ENCODE results near the gene NCKAP5.

NCKAP5 gene

DNA sequence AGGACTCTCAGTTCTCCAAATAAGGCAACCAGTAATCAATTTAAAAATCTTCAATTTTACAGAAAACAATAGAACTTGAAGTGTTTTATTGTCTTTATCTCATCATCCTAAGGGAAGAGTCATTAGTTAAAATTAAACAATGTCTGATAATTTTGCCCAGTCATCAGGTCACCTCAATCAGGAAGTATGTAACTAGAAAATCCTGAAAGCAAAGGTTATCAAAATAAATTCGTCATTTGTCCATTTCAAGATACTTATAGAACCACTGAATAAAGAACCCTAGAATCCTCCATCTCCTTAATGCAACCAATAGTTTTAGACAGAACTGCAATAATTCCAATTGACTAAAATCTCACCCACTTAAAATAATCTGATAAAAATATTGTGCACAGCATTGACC lies 115.2 kb downstream of the NCKAP5 start:
- no peaks in the 10 kb centered on the region for H3K27me3 Mint-ChIP-seq (ENCODE audit: low read depth)
- H3K27ac Mint-ChIP-seq, result no peak overlapping the region
- TF ChIP-seq CTCF (IDR thresholded peaks at IDR 0.05; ENCODE audit: unreplicated experiment in 3 of 3), result no peak

DNA sequence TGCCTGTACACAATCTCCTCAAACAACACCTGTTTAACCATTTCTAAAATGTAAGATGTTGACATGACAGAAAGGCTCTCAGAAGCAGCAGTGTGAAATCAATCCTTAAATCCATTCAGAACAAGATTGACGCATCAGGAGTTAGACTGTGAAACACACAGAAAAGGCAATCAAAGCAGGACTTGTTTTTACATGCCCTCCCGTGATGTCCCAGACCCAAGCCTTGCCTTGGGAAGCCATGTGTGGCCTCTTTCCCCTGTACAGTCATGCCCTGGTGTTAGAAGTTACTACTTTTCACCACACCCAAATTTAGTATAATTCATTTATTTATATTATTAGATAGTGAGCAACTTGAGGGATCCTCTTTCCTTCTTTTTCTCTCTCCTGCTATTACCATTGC lies 115.7 kb downstream of the NCKAP5 start:
- Mint-ChIP-seq H3K36me3 (ENCODE audit: low read depth) (no peaks in the 10 kb centered on the region), H3K9me3 (no peaks in the 10 kb centered on the region), H3K27ac (no peak overlapping the region), H3K27me3 (ENCODE audit: low read depth) (no peaks in the 10 kb centered on the region), H3K4me1 (no peaks in the 10 kb centered on the region), H3K4me3 (no peak overlapping the region)
- no peak for TF ChIP-seq CTCF (IDR thresholded peaks at IDR 0.05; ENCODE audit: unreplicated experiment in 3 of 3)

More for the DNA sequence above, 115.2 kb downstream of the NCKAP5 start:
- H3K36me3 Mint-ChIP-seq (ENCODE audit: low read depth), result no peaks in the 10 kb centered on the region
- H3K4me3 Mint-ChIP-seq, result no peak overlapping the region
- H3K4me1 Mint-ChIP-seq, result no peaks in the 10 kb centered on the region
- H3K9me3 Mint-ChIP-seq, result no peaks in the 10 kb centered on the region

GRCh38 chr2:133452146-133452545 lies 116.1 kb downstream of the NCKAP5 start:
- Mint-ChIP-seq H3K4me3 (no peak overlapping the region), H3K4me1 (no peaks in the 10 kb centered on the region), H3K27me3 (ENCODE audit: low read depth) (no peaks in the 10 kb centered on the region), H3K9me3 (no peaks in the 10 kb centered on the region), H3K36me3 (ENCODE audit: low read depth) (no peaks in the 10 kb centered on the region), H3K27ac (no peak overlapping the region)
- TF ChIP-seq CTCF (IDR thresholded peaks at IDR 0.05; ENCODE audit: unreplicated experiment in 3 of 3), result no peak

- Mint-ChIP-seq H3K27ac (no peak overlapping the region), H3K4me1 (no peaks in the 10 kb centered on the region), H3K9me3 (no peaks in the 10 kb centered on the region), H3K36me3 (ENCODE audit: low read depth) (no peaks in the 10 kb centered on the region), H3K27me3 (ENCODE audit: low read depth) (no peaks in the 10 kb centered on the region), H3K4me3 (no peak overlapping the region)
- no peak for TF ChIP-seq CTCF (IDR thresholded peaks at IDR 0.05; ENCODE audit: unreplicated experiment in 3 of 3)
Measured at GRCh38 chr2:133448195-133448594, 120.1 kb downstream of the NCKAP5 start.

- TF ChIP-seq CTCF (IDR thresholded peaks at IDR 0.05; ENCODE audit: unreplicated experiment in 3 of 3), result no peak
- no peak overlapping the region for H3K4me3 Mint-ChIP-seq
- no peaks in the 10 kb centered on the region for H3K9me3 Mint-ChIP-seq
- H3K27me3 Mint-ChIP-seq (ENCODE audit: low read depth), result no peaks in the 10 kb centered on the region
- no peak overlapping the region for H3K27ac Mint-ChIP-seq
- H3K4me1 Mint-ChIP-seq, result no peaks in the 10 kb centered on the region
- no peaks in the 10 kb centered on the region for H3K36me3 Mint-ChIP-seq (ENCODE audit: low read depth)
Measured at GRCh38 chr2:133447303-133447702, 121.0 kb downstream of the NCKAP5 start.

GRCh38 chr2:133444465-133444864 lies 123.8 kb downstream of the NCKAP5 start:
- H3K4me1 Mint-ChIP-seq, result no peaks in the 10 kb centered on the region

More at GRCh38 chr2:133444465-133444864, 123.8 kb downstream of the NCKAP5 start:
- Mint-ChIP-seq H3K4me3 (no peak overlapping the region), H3K9me3 (no peaks in the 10 kb centered on the region), H3K27me3 (ENCODE audit: low read depth) (no peaks in the 10 kb centered on the region), H3K27ac (no peak overlapping the region), H3K36me3 (ENCODE audit: low read depth) (no peaks in the 10 kb centered on the region)
- no peak for TF ChIP-seq CTCF (IDR thresholded peaks at IDR 0.05; ENCODE audit: unreplicated experiment in 3 of 3)

Data from nephron (organoid).